Uterus (tissue), 2 donors: Measurements from ENCODE around the gene PRKG2.

Experiments
- POLR2A ChIP-seq, 2 donors: fragments of 450-650 bp; IDR thresholded peaks; one replicate each; pipeline ENCODE4 v1.6.1; 2016; ENCODE audit warnings: antibody characterized with exemption in 2 of 2, mild to moderate bottlenecking in 1 of 2, moderate library complexity in 1 of 2
- TF ChIP-seq, protein P1 (sequence below), 4 experiments: fragments of 200-600 bp in 2 of 4; fragments of 450-650 bp in 2 of 4; sonication (generic) in 2 of 4; IDR thresholded peaks; one replicate each; pipeline ENCODE4 v1.5.1; 2016 to 2019; ENCODE audit warnings: antibody characterized with exemption in 4 of 4, mild to moderate bottlenecking in 2 of 4, moderate library complexity in 1 of 4

- TF ChIP-seq, protein P1, sequence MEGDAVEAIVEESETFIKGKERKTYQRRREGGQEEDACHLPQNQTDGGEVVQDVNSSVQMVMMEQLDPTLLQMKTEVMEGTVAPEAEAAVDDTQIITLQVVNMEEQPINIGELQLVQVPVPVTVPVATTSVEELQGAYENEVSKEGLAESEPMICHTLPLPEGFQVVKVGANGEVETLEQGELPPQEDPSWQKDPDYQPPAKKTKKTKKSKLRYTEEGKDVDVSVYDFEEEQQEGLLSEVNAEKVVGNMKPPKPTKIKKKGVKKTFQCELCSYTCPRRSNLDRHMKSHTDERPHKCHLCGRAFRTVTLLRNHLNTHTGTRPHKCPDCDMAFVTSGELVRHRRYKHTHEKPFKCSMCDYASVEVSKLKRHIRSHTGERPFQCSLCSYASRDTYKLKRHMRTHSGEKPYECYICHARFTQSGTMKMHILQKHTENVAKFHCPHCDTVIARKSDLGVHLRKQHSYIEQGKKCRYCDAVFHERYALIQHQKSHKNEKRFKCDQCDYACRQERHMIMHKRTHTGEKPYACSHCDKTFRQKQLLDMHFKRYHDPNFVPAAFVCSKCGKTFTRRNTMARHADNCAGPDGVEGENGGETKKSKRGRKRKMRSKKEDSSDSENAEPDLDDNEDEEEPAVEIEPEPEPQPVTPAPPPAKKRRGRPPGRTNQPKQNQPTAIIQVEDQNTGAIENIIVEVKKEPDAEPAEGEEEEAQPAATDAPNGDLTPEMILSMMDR (IDR thresholded peaks at IDR 0.05), result no peak
- TF ChIP-seq POLR2A (IDR thresholded peaks at IDR 0.05), result no peak
Measured at GRCh38 chr4:81250430-81250829, 35.4 kb upstream of the PRKG2 start.
